ENCODE results near the gene HSPA12B. TPM values are rescaled to one million over a fixed set of nuclear protein-coding genes. Genes with fewer than 3 reads are reported as not detected.

Gene HSPA12B
- polyA plus RNA-seq, 1 donor: 6.3 TPM

- Histone ChIP-seq H3K4me3 (ENCODE audit: low read length) (no peak overlapping the region), H3K9me3 (ENCODE audit: control insufficient read depth, low read depth, low read length) (no peaks in the 10 kb centered on the region), H3K27me3 (ENCODE audit: control insufficient read depth, insufficient read depth, low read length) (no peaks in the 10 kb centered on the region), H3K27ac (ENCODE audit: low read length) (no peak overlapping the region), H3K4me1 (ENCODE audit: control insufficient read depth, insufficient read depth, low read length) (no peaks in the 10 kb centered on the region), H3K36me3 (ENCODE audit: control insufficient read depth, insufficient read depth, low read length) (no peaks in the 10 kb centered on the region)
- WGBS (ENCODE audit: insufficient coverage, low lambda C conversion rate): no CpG with 5 or more reads among the region's 23 CpGs
- no peak for DNase-seq
These were observed 39.7 kb upstream of the HSPA12B start for GRCh38 chr20:3692706-3693294.

DNA sequence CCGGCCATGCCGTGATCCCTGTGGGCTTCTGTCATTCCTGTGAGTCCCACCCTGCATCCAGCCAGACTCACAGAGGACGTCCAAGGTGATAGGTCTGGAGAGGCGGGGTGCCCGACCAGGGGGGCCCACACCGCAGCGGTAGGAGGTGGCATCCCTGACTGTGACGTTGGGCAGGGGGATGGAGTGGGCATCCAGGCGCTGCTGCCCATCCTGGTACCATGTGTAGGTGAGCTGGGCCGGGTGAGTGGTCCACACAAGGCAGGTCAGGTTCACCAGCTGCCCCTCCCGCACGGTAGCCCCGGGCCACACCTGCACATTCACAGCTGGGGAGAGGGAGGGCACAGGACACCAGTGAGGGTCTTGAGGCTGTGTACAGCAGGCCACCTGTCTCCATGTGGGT is 39.1 kb upstream of the HSPA12B start:
- Histone ChIP-seq H3K36me3 (ENCODE audit: control insufficient read depth, insufficient read depth, low read length) (no peaks in the 10 kb centered on the region), H3K4me3 (ENCODE audit: low read length) (no peak overlapping the region), H3K9me3 (ENCODE audit: control insufficient read depth, low read depth, low read length) (no peaks in the 10 kb centered on the region), H3K27ac (ENCODE audit: low read length) (no peak overlapping the region), H3K4me1 (ENCODE audit: control insufficient read depth, insufficient read depth, low read length) (no peaks in the 10 kb centered on the region), H3K27me3 (ENCODE audit: control insufficient read depth, insufficient read depth, low read length) (no peaks in the 10 kb centered on the region)
- no peak for DNase-seq
- WGBS (ENCODE audit: insufficient coverage, low lambda C conversion rate): no CpG with 5 or more reads among the region's 13 CpGs

GRCh38 chr20:3694864-3695263 is 37.6 kb upstream of the HSPA12B start:
- Histone ChIP-seq H3K9me3 (ENCODE audit: control insufficient read depth, low read depth, low read length) (no peaks in the 10 kb centered on the region), H3K36me3 (ENCODE audit: control insufficient read depth, insufficient read depth, low read length) (no peaks in the 10 kb centered on the region), H3K4me3 (ENCODE audit: low read length) (no peak overlapping the region), H3K4me1 (ENCODE audit: control insufficient read depth, insufficient read depth, low read length) (no peaks in the 10 kb centered on the region), H3K27me3 (ENCODE audit: control insufficient read depth, insufficient read depth, low read length) (no peaks in the 10 kb centered on the region), H3K27ac (ENCODE audit: low read length) (no peak overlapping the region)
- WGBS (ENCODE audit: insufficient coverage, low lambda C conversion rate): no CpG with 5 or more reads among the region's 5 CpGs
- DNase-seq: no peak

GRCh38 chr20:3696200-3696599 is 36.3 kb upstream of the HSPA12B start:
- Histone ChIP-seq H3K27me3 (ENCODE audit: control insufficient read depth, insufficient read depth, low read length) (no peaks in the 10 kb centered on the region), H3K4me1 (ENCODE audit: control insufficient read depth, insufficient read depth, low read length) (no peaks in the 10 kb centered on the region), H3K27ac (ENCODE audit: low read length) (no peak overlapping the region), H3K36me3 (ENCODE audit: control insufficient read depth, insufficient read depth, low read length) (no peaks in the 10 kb centered on the region), H3K4me3 (ENCODE audit: low read length) (no peak overlapping the region), H3K9me3 (ENCODE audit: control insufficient read depth, low read depth, low read length) (no peaks in the 10 kb centered on the region)
- DNase-seq: no peak
- WGBS (ENCODE audit: insufficient coverage, low lambda C conversion rate): no CpG with 5 or more reads among the region's 1 CpG

DNA sequence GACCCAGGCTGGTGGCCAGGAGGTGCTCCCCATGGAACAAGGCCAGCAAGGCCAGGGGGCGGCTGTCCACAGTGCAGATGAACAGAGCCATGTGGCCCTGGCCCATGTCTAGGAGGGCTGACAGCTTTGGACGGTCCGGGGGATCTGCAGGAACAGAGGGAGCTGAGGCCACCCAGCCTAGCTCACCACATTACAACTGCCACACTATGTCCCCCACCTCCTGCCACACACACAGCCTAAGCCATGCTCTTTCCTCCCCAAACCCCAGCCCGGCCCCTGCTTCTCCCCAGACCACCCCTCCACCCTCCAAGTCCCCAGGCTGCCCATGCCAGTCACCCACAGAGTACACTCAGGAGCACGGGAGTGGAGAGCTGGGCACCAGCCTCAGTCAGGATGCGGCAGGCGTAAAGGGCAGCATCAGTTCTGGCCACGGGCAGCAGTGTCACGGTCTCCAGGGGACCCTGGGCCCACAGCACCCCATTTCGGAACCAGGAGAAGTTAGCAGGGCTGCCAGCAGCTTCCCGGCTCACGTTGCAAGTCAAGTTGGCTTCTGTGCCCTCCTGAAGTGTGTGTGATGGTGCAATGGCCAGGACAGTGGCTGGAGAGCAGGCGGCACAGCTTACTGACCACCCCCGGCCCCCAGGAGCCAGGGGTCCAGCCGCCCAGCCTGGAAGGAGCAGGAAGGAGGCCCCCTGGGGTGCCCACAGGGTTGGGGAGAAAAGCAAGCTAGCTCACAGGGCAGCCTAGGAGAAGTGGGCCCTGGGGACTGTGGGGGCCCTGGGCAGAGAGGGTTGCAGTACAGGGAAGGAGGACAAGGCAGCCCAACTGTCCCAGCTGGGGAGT is 35.5 kb upstream of the HSPA12B start:
- no CpG with 5 or more reads among the region's 15 CpGs for WGBS (ENCODE audit: insufficient coverage, low lambda C conversion rate)
- no peaks in the 10 kb centered on the region for H3K9me3 ChIP-seq (ENCODE audit: control insufficient read depth, low read depth, low read length)

DNA sequence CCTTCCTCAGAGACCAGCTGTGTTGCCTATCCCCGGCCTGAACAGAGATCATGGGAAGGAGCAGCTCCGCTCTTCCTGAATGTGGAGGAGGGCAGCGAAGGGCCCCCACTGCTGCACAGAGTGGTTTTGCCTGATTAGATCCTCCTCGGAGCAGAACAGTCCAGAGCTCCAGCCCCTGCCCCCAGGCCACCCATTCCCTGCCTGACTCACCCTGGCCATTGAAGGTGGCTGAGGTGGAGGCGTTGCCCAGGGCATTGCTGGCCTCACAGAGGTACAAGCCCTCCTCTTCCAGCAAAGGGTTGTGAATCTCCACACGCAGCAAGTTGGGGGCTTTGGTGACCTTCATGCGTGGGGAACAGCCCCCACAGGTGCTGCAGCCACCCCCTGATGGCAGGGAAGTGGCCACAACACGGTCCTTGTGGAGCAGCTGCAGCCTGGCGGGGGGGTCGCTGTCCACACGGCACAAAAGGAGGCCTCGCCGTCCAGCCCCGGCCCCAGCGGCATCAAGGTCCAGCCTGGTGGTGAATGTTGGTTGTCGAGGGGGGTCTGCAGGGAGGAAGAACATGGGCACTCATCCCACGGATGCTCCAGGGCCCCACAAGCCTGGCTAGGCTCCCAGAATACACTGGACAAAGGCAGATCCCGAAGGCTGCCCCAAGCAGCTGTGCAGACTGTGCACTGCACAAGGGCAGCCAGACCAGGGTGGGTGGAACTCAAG is 34.7 kb upstream of the HSPA12B start:
- 80% methylated on average over 1 of the region's 18 CpGs for WGBS (ENCODE audit: insufficient coverage, low lambda C conversion rate)
- Histone ChIP-seq H3K27me3 (ENCODE audit: control insufficient read depth, insufficient read depth, low read length) (no peaks in the 10 kb centered on the region), H3K27ac (ENCODE audit: low read length) (no peak overlapping the region), H3K36me3 (ENCODE audit: control insufficient read depth, insufficient read depth, low read length) (no peaks in the 10 kb centered on the region), H3K9me3 (ENCODE audit: control insufficient read depth, low read depth, low read length) (no peaks in the 10 kb centered on the region), H3K4me1 (ENCODE audit: control insufficient read depth, insufficient read depth, low read length) (no peaks in the 10 kb centered on the region), H3K4me3 (ENCODE audit: low read length) (no peak overlapping the region)
- no peak for DNase-seq

More for the DNA sequence above, 35.5 kb upstream of the HSPA12B start:
- H3K36me3 ChIP-seq (ENCODE audit: control insufficient read depth, insufficient read depth, low read length): no peaks in the 10 kb centered on the region
- H3K27me3 ChIP-seq (ENCODE audit: control insufficient read depth, insufficient read depth, low read length): no peaks in the 10 kb centered on the region
- H3K4me3 ChIP-seq (ENCODE audit: low read length): no peak overlapping the region
- H3K27ac ChIP-seq (ENCODE audit: low read length): no peak overlapping the region
- no peaks in the 10 kb centered on the region for H3K4me1 ChIP-seq (ENCODE audit: control insufficient read depth, insufficient read depth, low read length)
- no peak for DNase-seq

DNA sequence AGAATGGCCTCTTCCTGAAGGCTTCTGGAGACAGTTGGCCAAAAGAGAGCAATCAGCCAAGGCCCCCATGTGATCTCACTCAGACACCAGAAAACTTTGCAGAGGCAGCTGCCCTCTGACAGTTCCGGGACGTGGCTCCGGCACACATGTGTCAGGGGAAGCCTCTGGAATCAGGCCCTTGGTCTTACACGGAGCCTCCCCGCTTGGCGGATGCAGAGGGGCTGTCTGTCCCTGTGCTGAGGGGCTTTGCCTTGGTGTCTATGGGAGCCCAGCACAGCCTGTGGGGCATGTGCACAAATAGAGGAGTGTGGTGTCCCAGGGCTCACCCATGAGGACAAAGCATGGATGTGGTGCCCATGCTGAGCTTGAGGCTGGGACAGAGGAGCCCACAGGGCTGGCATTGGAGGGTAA is 33.9 kb upstream of the HSPA12B start:
- no peaks in the 10 kb centered on the region for H3K9me3 ChIP-seq (ENCODE audit: control insufficient read depth, low read depth, low read length)
- H3K4me1 ChIP-seq (ENCODE audit: control insufficient read depth, insufficient read depth, low read length): no peaks in the 10 kb centered on the region
- H3K27ac ChIP-seq (ENCODE audit: low read length): no peak overlapping the region
- H3K36me3 ChIP-seq (ENCODE audit: control insufficient read depth, insufficient read depth, low read length): no peaks in the 10 kb centered on the region
- no peak overlapping the region for H3K4me3 ChIP-seq (ENCODE audit: low read length)
- WGBS (ENCODE audit: insufficient coverage, low lambda C conversion rate): no CpG with 5 or more reads among the region's 6 CpGs
- DNase-seq: no peak
- peaks cover 7% of the 10 kb centered on the region for H3K27me3 ChIP-seq (ENCODE audit: control insufficient read depth, insufficient read depth, low read length)

DNA sequence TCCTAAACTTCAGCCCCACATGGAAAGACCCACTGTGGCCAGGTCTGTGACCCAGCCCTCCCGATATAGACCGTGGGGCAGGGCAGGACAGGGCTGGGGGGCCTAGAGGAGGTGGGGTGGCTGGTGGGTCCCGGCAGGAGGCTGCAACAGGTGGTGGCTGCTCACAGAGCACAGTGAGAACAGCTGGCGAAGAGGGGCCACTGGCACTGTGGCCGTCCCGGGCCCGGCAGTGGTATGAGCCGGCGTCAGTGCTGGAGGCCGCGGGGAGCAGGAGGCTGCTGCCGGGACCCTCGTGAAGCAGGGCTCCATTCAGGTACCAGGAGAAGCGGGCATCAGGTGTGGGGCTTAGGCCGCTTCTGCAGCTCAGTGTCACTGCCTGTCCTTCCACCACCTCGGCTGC is 33.4 kb upstream of the HSPA12B start:
- no peaks in the 10 kb centered on the region for H3K4me1 ChIP-seq (ENCODE audit: control insufficient read depth, insufficient read depth, low read length)
- H3K36me3 ChIP-seq (ENCODE audit: control insufficient read depth, insufficient read depth, low read length): no peaks in the 10 kb centered on the region
- no CpG with 5 or more reads among the region's 16 CpGs for WGBS (ENCODE audit: insufficient coverage, low lambda C conversion rate)
- H3K27ac ChIP-seq (ENCODE audit: low read length): no peak overlapping the region
- H3K9me3 ChIP-seq (ENCODE audit: control insufficient read depth, low read depth, low read length): no peaks in the 10 kb centered on the region
- DNase-seq: no peak
- peaks cover 9% of the 10 kb centered on the region for H3K27me3 ChIP-seq (ENCODE audit: control insufficient read depth, insufficient read depth, low read length)
- H3K4me3 ChIP-seq (ENCODE audit: low read length): no peak overlapping the region

GRCh38 chr20:3701061-3701998 is 31.2 kb upstream of the HSPA12B start:
- Histone ChIP-seq H3K36me3 (ENCODE audit: control insufficient read depth, insufficient read depth, low read length) (no peaks in the 10 kb centered on the region), H3K27me3 (ENCODE audit: control insufficient read depth, insufficient read depth, low read length) (peaks cover 9% of the 10 kb centered on the region), H3K4me1 (ENCODE audit: control insufficient read depth, insufficient read depth, low read length) (no peaks in the 10 kb centered on the region), H3K9me3 (ENCODE audit: control insufficient read depth, low read depth, low read length) (no peaks in the 10 kb centered on the region), H3K4me3 (ENCODE audit: low read length) (no peak overlapping the region), H3K27ac (ENCODE audit: low read length) (no peak overlapping the region)
- WGBS (ENCODE audit: insufficient coverage, low lambda C conversion rate): no CpG with 5 or more reads among the region's 13 CpGs
- no peak for DNase-seq
